ENCODE measurements around the gene COPG1. TPM values are rescaled to one million over a fixed set of nuclear protein-coding genes. Genes with fewer than 3 reads are reported as not detected.

The COPG1 gene
- total RNA-seq, 1 donor from 2014 or later = 219 TPM

GRCh38 chr3:129278966-129279906 lies 29.8 kb downstream of the COPG1 start:
- DNase-seq (ENCODE audit: extremely low read depth, low read depth, low spot score) = peak; percentile 18

DNA sequence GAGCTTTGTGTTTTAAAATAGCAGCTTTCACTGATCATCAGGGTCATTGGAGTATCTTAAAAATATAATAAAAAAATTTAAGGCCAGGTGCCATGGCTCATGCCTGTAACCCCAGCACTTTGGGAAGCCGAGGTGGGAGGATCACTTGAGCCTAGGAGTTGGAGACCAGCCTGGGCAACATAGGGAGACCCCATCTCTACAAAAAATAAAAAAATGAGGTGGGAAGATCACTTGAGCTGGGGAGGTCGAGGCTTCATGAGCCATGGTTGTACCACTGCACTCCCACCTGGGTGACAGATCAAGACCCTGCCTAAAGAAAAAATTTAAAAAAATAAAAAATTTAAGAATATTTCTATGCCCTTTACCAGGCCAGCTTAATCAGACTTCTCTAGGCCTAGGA lies 30.8 kb downstream of the COPG1 start:
- DNase-seq (ENCODE audit: extremely low read depth, low read depth, low spot score) = no peak

- DNase-seq (ENCODE audit: extremely low read depth, low read depth, low spot score) = no peak
These were observed 32.3 kb downstream of the COPG1 start for GRCh38 chr3:129281726-129282125.

DNA sequence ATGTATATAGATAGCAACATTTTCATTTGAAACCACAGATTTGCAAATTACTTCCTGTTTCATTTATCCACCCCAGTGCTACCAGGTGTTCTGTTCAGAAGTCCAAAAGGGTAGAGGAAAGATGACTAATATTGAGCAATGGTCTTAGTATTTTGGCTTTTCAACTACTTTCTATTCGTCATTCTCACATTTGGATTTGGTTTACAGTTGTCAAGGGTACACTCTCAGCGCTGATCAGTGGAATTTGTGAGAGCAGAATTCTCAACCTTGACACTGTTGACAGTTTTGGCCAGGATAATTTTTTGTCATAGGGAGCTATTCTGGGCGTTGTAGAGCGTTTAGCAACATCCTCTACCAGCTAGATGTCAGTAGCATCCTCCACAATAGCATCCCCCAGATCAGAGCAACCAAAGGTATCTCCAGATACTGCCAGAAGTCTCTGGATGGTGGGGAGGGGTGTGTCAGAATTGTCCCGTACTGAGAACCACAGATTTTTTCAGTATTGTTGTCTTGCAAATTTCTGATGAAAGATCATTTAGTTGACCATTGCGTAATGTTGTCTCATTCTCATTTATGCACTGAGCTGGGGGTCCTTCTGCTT lies 33.4 kb downstream of the COPG1 start:
- DNase-seq (ENCODE audit: extremely low read depth, low read depth, low spot score) = no peak

DNA sequence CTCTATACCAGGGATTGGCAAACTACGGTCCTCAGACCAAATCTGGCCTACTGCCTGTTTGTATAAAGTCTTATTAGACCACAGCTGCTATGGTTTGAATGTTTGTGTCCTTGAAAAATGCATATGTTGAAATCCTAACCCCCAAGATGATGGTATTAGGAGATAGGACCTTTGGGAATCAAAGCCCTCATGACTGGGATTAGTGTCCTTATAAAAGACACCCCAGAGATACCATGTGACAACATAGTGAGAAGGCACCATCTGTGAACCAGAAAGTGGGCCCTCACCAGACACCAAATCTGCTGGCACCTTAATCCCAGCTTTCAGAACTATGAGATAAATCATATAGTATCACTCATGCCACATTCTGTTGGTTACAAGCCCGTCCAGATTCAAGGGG lies 36.7 kb downstream of the COPG1 start:
- DNase-seq (ENCODE audit: extremely low read depth, low read depth, low spot score) = no peak

DNA sequence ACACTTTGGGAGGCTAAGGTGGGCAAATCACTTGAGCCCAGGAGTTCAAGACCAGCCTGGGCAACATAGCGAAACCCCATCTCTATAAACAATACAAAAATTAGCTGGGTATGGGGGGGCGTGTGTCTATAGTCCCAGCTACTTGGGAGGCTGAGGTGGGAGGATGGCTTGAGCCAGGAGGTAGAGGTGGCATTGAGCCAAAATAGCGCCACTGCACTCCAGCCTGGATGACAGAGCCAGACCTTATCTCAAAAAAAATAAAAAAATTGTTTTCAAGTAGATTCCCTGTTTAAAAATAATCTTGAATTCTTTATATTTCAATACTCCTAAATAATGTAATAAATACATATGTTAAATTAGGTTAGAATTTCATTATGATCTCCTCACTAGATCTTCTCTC lies 39.0 kb downstream of the COPG1 start:
- DNase-seq (ENCODE audit: extremely low read depth, low read depth, low spot score) = no peak

DNA sequence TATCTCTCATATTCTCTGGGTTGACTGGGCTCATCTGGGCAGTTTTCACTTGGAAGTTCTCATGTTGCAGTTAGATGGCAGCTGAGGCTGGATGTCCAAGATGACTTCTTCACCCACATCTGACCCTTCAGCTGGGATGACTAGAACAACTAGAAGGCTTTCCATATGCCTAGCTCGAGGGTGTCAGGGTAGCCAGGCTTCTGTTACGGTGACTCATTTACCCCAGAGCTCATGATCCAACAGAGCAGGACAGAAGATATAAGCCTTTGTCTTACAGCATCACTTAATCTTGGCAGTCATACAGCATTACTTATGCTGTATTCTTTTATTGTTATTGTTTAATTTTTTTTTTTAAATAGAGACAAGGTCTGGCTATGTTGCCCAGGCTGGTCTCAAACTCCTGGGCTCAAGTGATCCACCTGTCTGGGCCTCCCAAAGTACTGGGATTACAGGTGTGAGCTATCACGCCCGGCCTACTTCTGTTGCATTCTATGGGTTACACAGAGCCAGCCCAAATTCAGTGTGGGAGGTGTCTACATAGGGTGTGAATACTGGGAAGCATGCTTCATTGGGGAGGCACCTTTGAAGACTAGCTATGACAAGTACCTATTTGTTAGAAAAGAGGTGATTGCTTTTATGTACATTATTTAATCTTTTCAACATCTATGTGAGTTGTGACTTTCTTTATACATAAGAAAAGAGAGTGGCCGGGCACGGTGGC lies 40.0 kb downstream of the COPG1 start:
- no peak for DNase-seq (ENCODE audit: extremely low read depth, low read depth, low spot score)

GRCh38 chr3:129291236-129291886 lies 42.0 kb downstream of the COPG1 start:
- no peak for DNase-seq (ENCODE audit: extremely low read depth, low read depth, low spot score)

DNA sequence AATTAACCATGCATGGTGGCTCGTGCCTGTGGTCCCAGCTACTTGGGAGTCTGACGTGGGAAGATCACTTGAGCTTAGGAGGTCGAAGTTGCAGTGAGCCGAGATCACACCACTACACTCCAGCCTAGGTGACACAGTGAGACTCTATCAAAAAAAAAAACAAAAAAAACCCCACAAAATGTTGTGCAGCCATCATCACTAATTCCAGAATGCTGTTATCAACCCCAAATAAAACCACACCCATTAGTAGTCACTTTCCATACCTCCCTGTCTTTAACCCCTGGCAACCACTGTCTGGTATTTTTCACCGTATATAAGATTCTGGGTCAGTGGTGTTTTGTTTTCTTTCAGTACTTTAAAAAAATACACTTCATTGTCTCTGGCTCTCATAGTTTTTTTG lies 45.9 kb downstream of the COPG1 start:
- no peak for DNase-seq (ENCODE audit: extremely low read depth, low read depth, low spot score)

DNA sequence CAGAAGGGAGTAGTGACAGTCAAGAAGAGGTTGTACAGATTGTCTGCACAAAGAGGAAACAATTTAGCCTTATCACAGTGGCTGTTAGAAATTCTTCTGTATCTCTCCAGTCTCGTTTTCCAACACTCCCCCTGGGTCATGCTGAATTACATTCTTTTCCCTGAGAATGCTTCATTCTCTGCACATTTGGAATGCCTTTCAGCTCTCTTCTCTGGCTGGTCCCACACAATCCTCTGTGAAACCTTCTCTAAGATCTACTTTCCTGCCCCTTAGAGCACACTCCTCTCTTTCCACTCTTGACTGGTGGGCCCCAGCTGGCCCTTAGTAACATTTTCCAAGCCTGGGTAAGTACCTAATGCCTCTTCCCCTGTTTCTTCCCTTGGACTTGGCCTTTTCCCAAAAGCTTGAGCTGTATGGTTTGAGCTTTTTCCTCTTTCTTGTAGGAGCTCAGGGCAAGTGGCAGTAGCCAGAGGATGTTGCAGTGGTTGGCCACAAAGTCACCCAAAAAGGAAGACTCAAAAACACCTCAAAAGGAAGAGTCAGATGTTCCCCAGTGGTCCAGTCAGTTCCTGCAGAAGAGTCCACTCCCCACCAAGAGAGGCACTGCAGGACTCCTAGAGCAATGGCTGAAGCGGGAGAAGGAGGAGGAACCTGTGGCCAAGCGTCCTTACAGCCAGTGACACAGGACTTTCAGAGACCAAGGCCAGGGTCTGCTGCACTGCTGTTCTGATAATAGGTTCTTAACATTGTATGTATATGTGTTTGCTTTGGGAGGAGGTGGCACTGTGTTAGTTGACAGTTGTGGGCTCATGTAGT lies 54.9 kb downstream of the COPG1 start:
- DNase-seq (ENCODE audit: extremely low read depth, low read depth, low spot score) = no peak

DNA sequence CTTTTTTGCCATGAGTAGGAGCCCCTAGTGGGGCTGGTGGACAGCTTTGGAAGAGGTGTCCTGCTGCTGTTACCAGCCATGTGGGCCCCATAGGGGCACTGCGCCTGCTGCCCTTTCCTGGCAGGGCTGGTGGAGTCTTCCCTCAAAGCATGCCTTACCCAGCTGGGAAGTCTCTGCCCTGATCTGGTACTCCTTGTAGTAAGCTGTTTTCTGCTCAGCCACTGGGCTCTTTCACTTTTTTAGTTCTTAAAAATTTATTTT lies 55.5 kb downstream of the COPG1 start:
- DNase-seq (ENCODE audit: extremely low read depth, low read depth, low spot score) = no peak

DNA sequence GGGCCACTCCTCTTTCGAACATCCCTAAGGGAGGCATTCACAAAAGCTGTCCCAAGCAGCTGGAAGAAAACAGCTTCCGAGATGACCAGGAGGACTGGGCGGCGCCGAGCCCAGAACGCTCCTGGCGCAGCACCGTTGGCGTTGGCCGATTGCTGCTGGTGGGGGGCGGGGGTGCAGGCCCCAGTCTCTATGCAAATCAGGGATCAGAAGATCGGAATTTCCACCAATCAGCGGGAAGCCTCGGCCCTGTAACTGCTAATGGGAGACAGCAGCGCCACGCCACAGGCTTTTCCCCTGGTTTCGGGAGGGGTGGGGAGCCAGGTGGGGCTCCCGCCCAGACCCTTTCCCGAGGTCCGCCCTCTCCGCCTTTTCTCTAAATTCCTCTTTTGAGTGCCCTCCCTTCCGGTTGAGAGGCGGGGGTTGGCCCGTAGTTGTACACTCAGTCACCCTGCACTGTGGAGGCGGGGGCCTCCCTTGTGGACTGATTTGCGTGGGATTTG lies 56.2 kb downstream of the COPG1 start:
- no peak for DNase-seq (ENCODE audit: extremely low read depth, low read depth, low spot score)

GRCh38 chr3:129308636-129309035 lies 59.2 kb downstream of the COPG1 start:
- DNase-seq (ENCODE audit: extremely low read depth, low read depth, low spot score) = no peak

DNA sequence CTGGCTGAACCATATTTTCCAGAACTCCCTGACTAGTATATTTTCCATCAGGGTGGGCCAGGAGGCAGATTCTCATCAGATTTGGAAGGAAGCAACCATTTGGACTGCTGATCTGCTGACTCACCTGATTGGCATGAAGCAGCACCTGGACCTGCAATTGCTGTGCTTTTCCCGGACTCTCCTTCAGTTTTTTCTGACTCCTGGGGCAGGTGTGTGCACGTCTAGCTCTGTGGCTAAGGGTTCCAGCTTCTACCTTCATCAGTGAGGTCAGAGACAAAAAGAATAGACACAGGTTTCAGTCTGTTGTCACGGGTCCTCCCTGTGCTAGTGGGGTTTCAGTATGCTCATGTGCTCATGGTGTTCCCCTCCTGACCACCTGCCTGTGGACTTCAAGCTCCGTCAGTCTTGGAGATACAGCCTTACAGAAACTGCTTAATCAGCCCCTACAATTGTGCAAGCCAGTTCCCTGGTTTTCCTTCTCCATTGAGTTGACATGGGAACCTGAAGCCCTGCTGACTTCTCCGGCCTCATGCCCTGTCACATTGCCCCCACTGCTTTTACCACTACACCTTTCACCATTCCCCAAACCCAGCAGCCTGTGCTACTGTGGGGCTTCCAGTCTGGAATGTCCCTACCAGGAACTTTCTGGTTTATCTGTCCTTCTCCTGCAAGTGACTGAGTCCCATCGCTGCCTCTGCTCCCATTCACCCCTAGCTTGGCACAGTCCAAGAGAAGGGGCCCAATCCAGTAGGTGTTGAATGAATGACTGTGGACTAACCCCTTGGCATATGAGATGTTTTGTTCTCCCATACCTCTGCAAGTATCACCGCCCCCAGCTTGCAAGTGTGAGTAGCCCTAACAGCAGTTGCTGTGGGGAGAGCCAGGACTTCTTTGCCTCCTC lies 61.0 kb downstream of the COPG1 start:
- no peak for DNase-seq (ENCODE audit: extremely low read depth, low read depth, low spot score)

DNA sequence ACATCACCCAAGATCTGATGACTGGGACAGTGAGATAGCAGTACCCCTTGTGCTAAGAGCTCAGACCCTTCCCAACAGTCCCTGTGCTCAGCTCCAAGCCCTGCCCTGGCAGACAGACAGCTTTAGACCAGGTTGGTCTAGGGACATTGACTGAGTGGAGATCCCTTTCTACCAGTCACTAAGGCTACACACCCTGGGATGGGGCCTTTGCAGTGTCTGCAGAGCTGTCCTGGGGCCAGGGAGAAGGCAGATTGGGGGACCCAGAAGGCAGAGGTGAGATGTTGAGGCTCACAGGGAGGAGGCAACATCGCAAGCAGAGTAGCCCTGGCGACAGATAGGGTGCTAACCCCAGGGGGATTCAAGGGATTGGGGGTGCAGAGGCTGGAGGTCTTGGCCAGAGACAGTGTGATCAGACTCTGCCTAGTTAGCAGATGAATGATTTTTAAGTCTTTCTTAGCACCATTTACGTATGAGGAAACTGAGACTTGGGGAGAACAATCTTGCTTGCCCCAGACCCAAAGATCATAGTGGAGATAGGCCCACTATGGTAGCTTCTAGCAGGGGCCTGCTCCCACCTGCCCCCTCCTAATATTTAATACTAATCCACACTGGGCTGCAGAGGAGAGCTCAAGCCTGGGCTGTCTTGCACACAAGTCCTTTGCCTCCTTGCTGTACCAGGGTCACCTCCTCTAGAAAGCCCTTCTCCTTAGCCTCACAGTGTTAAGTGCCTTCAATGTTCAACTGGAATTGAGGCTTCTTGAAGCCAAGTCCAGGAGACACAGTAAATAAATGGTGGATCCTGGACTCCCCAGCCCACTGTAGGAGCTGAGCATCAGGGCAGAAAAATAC lies 61.9 kb downstream of the COPG1 start:
- no peak for DNase-seq (ENCODE audit: extremely low read depth, low read depth, low spot score)

DNA sequence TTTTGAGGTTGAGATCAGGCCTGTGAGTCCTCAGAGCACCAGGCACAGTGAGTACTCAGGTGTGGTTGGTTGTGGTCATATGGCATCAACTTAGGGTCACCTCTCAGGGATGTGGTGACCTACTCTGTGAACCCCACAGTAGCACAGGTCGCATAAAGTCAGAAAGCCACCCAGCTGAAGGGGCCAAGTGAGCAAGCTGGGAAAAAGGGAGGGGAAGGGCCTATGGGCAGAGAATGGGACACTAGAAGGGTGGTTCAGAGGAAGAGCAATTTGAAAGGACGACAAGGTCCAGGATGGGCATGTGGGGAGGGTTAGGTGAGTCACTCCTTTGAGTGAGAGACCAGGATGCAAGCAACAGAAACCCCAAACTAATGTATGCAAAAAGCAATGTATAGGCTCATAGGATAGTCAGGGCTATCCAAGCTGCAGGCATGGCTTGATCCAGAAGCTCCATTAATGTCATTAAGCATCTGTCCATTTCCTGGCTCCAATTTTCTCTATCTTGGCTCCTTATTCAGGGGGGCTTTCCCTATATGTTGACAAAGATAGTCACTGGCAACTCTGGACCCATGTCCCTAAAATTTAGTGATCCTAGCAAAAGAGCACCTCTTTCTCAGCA lies 62.7 kb downstream of the COPG1 start:
- DNase-seq (ENCODE audit: extremely low read depth, low read depth, low spot score) = no peak

DNA sequence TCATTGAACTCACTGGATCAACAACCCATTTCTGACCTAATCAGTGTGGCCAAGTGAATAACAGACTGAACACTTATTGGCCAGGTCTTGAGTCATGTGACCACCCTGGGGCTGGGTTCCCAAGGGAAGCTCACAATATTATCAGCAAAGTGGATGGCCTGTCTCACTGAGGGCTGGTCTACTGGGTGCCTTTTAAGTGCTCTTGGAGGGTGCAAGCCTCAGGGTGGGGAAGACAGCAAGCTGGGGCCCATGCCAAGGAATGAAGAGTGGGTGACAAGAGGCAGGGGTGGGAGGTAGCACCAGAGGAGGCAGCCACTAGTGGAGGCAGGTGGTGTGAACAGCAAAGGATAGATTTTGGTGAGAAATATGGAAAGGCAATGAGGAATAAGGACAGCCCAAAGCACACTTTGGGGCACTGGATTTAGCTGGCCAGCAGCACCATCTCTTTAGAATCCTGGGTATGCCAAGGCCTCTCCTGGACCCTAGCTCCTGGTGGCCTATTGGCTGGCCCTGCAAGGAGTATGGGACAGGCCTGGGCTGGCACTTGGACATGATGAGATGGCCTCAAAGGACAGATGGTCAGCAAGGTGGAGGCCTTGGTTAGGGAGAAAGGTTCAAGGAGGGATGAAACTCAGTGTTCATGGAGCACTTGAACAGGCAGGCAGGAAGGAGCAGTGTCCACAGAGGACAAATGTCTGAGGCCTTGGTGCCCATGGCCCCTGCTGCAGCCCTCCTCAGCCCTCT lies 63.4 kb downstream of the COPG1 start:
- DNase-seq (ENCODE audit: extremely low read depth, low read depth, low spot score) = no peak

- DNase-seq (ENCODE audit: extremely low read depth, low read depth, low spot score) = no peak
These were observed 63.9 kb downstream of the COPG1 start for GRCh38 chr3:129313415-129313664.

All from glomerular endothelial cell (primary cell).